GM12878 (cell line): ENCODE measurements around the gene KCNC4. TPM values are rescaled to one million over a fixed set of nuclear protein-coding genes. Genes with fewer than 3 reads are reported as not detected.

Source experiments
- ATAC-seq: fragments of 200-7000 bp; cut with Tn5 transposase; 3 replicates; pipeline ENCODE4 v1.9.1; 2020; ENCODE audit warnings: mild to moderate bottlenecking, moderate library complexity
- Bru-seq: library from RNA; stranded (reverse); fragments of 400-500 nt; gene quantifications from one replicate; lab custom pipeline; 2021; lab: Mats Ljungman, UMichigan
- BruChase-seq, 2 experiments: library from RNA; stranded (reverse); fragments of 400-500 nt; gene quantifications; one replicate each; lab custom pipeline; 2021; lab: Mats Ljungman, UMichigan
- BruUV-seq: library from RNA; stranded (reverse); fragments of 400-500 nt; replicated peaks from 2 replicates; lab custom pipeline; 2021; lab: Mats Ljungman, UMichigan
- CTCF ChIA-PET: fragments of 300-600 bp; sonication (Branson Sonifier 250); formaldehyde crosslinking; extraction: SDS; loops from one replicate; lab custom pipeline; 2021; ENCODE audit warnings: inconsistent platforms; lab: Yijun Ruan, JAX
- POLR2A ChIA-PET: fragments of 350-600 bp; formaldehyde crosslinking; extraction: SDS; loops from one replicate; lab custom pipeline; 2021; ENCODE audit warnings: inconsistent platforms; lab: Charles Lee
- RAD21 ChIA-PET: fragments of 300-600 bp; sonication (Branson Sonifier 250); formaldehyde crosslinking; loops from one replicate; lab custom pipeline; 2023; ENCODE audit warnings: antibody characterized with exemption; ENCODE audit not compliant: unreplicated experiment; lab: Charles Lee
- SMC1A ChIA-PET: fragments of 300-600 bp; sonication (Branson Sonifier 250); formaldehyde crosslinking; loops from one replicate; lab custom pipeline; 2023; ENCODE audit not compliant: unreplicated experiment, uncharacterized antibody; lab: Charles Lee
- DNase-seq: peaks from one replicate; pipeline ENCODE4 v3.0.0-alpha.2; 2011; ENCODE audit warnings: low read depth, low spot score
- FAIRE-seq: peaks from 3 replicates; lab custom pipeline; 2011; peaks lifted over from hg19 to GRCh38; lab: Jason Lieb, UNC
- H2AFZ ChIP-seq: 2 replicates; pipeline ENCODE4 v1.6.0; 2011; ENCODE audit warnings: low read depth, low read length, control low read depth; ENCODE audit not compliant: control insufficient read depth
- H3K27ac ChIP-seq: 2 replicates; pipeline ENCODE4 v1.5.1; 2011; ENCODE audit warnings: control low read depth; ENCODE audit not compliant: control insufficient read depth, insufficient read depth
- H3K27me3 ChIP-seq, 2 experiments: replicated peaks in 1 of 2; 2 replicates each; pipeline versions ENCODE4 v1.6.0 to v1.6.1; 2011; ENCODE audit warnings: low read length in 1 of 2; ENCODE audit not compliant: control insufficient read depth in 2 of 2, insufficient read depth in 2 of 2
- H3K36me3 ChIP-seq, 2 experiments: 2 replicates each; pipeline ENCODE4 v1.5.1; 2011; ENCODE audit warnings: low read length in 1 of 2; ENCODE audit not compliant: control insufficient read depth in 2 of 2, insufficient read depth in 2 of 2
- H3K4me1 ChIP-seq: 2 replicates; pipeline ENCODE4 v1.6.1; 2011; ENCODE audit warnings: mild to moderate bottlenecking, low read length, moderate library complexity, mixed read lengths; ENCODE audit not compliant: control insufficient read depth, insufficient read depth
- H3K4me2 ChIP-seq: 2 replicates; pipeline ENCODE4 v1.6.0; 2011; ENCODE audit warnings: control low read depth; ENCODE audit not compliant: control insufficient read depth, insufficient read depth
- H3K4me3 ChIP-seq: fragments of 200-600 bp; sonication (generic); 2 replicates; pipeline ENCODE4 v1.5.1; 2016
- H3K79me2 ChIP-seq: 2 replicates; pipeline ENCODE4 v1.6.0; 2011; ENCODE audit warnings: low read length; ENCODE audit not compliant: control insufficient read depth, insufficient read depth
- H3K9ac ChIP-seq: 2 replicates; pipeline ENCODE4 v1.8.0; 2011; ENCODE audit warnings: low read length, control low read depth, mixed read lengths; ENCODE audit not compliant: control insufficient read depth, insufficient read depth
- H3K9me3 ChIP-seq: replicated peaks from 3 replicates; pipeline ENCODE4 v1.5.1; 2011; ENCODE audit warnings: mild to moderate bottlenecking, low read length; ENCODE audit not compliant: control insufficient read depth, insufficient read depth
- H4K20me1 ChIP-seq: 2 replicates; pipeline ENCODE4 v1.6.0; 2011; ENCODE audit not compliant: control insufficient read depth, insufficient read depth
- CHD4 ChIP-seq: fragments of 200-600 bp; sonication (generic); IDR thresholded peaks from 2 replicates; pipeline ENCODE4 v1.6.1; 2016; ENCODE audit warnings: mild to moderate bottlenecking
- CREB1 ChIP-seq: IDR thresholded peaks from 2 replicates; pipeline ENCODE4 v1.6.1; 2012; ENCODE audit warnings: low read depth, mild to moderate bottlenecking, inconsistent platforms
- MEF2B ChIP-seq: fragments of 450-650 bp; IDR thresholded peaks from 2 replicates; pipeline ENCODE4 v1.6.1; 2018; ENCODE audit warnings: mild to moderate bottlenecking, moderate library complexity; ENCODE audit not compliant: partially characterized antibody, poor library complexity, severe bottlenecking
- NBN ChIP-seq: fragments of 450-650 bp; IDR thresholded peaks from 2 replicates; pipeline ENCODE4 v1.6.1; 2016
- RAD21 ChIP-seq: IDR thresholded peaks from 2 replicates; pipeline ENCODE4 v1.6.1; 2011; ENCODE audit warnings: mild to moderate bottlenecking, low read depth, low read length, moderate library complexity; ENCODE audit not compliant: insufficient read depth
- RB1 ChIP-seq: fragments of 450-650 bp; formaldehyde crosslinking; IDR thresholded peaks from 2 replicates; pipeline ENCODE4 v1.6.1; 2017; ENCODE audit warnings: mild to moderate bottlenecking, borderline replicate concordance
- SMARCA5 ChIP-seq: fragments of 450-650 bp; IDR thresholded peaks from 2 replicates; pipeline ENCODE4 v1.6.1; 2017; ENCODE audit warnings: mild to moderate bottlenecking
- WGBS: methylation state at CpG from one replicate; pipeline ENCODE4 v1.1.6; 2016; ENCODE audit warnings: low lambda C conversion rate; ENCODE audit not compliant: insufficient replicate concordance, insufficient coverage; ENCODE audit errors: missing lambda C conversion rate; 5-methylcytosine and 5-hydroxymethylcytosine counted together
- in situ Hi-C: fragments of 300-500 bp; cut with MboI; formaldehyde crosslinking; loops from 9 replicates; pipeline ENCODE4 v1.14.3; 2018; ENCODE audit warnings: mixed read lengths
- intact Hi-C: fragments of 100-400 bp; cut with micrococcal nuclease; formaldehyde crosslinking; loops from one replicate; pipeline ENCODE4 v1.14.2; 2022; ENCODE audit not compliant: unreplicated experiment
- long read RNA-seq, 2 experiments: library from polyadenylated mRNA; unstranded; transcript quantifications; one replicate each; pipeline ENCODE4 v2.0.0, GENCODE V29; 2019 to 2020
- polyA minus RNA-seq, 3 experiments: library from RNA; depleted of rRNA, polyadenylated mRNA; stranded (reverse); fragments of >200 nt; gene quantifications; 2 replicates each; pipeline ENCODE4 v1.2.3, GENCODE V29; 2011
- polyA plus RNA-seq, 11 experiments: library from polyadenylated mRNA; depleted of rRNA in 4 of 11; unstranded in 6 of 11; stranded (reverse) in 5 of 11; fragments of >200 nt; fragmentation: Nextera tagmentation in 4 of 11; fragmentation: Illumina TruSeq in 1 of 11; extraction: Ambion mirVana in 4 of 11; extraction: Trizol in 1 of 11; gene quantifications; 1 replicate in 1 of 11; 2 replicates in 10 of 11; pipeline versions ENCODE4 v1.2.1 to v1.2.3, GENCODE V29; 2011 to 2016; ENCODE audit warnings: inconsistent platforms in 2 of 11, missing spikeins in 2 of 11, low read depth in 1 of 11
- total RNA-seq, 4 experiments: library from RNA; depleted of rRNA in 3 of 4; stranded (reverse); fragments of >200 nt in 3 of 4; fragmentation: Illumina TruSeq in 1 of 4; extraction: Trizol in 1 of 4; gene quantifications; 2 replicates each; pipeline versions ENCODE4 v1.2.1 to v1.2.3, GENCODE V29; 2013 to 2021
- TF ChIP-seq, protein P1 (sequence below): fragments of 450-650 bp; IDR thresholded peaks from 2 replicates; pipeline ENCODE4 v1.6.1; 2018; ENCODE audit warnings: mild to moderate bottlenecking, low read depth, moderate library complexity; ENCODE audit not compliant: partially characterized antibody
- TF ChIP-seq, protein P2 (sequence below): fragments of 450-650 bp; IDR thresholded peaks from 2 replicates; pipeline ENCODE4 v1.6.1; 2017; ENCODE audit warnings: mild to moderate bottlenecking, moderate library complexity

Gene KCNC4
- 45.1 and 50.7 TPM in 2 replicates for total RNA-seq (2013; cell fraction: nucleolus; rRNA removed)
- 0.45 and 0.93 TPM in 2 replicates for total RNA-seq (2014; rRNA removed)
- 0.22 and 0.28 TPM in 2 replicates for total RNA-seq (2014; rRNA removed; fragmentation: Illumina TruSeq; extraction: Trizol)
- 1.7 and 1.8 TPM in 2 replicates for total RNA-seq (2021)
- 0.21 TPM for polyA plus RNA-seq (2011; ENCODE audit: low read depth)
- 0.62 and 1.2 TPM in 2 replicates for polyA plus RNA-seq (2011; rRNA removed)
- polyA plus RNA-seq (2011; cell fraction: cytosol; rRNA removed) = 1.2 and 1.3 TPM in 2 replicates
- polyA plus RNA-seq (2011; cell fraction: nucleus; rRNA removed) = 8.7 and 9.2 TPM in 2 replicates
- 0.45 and 1.1 TPM in 2 replicates for polyA plus RNA-seq (2012)
- 0.25 and 0.26 TPM in 2 replicates for polyA plus RNA-seq (2014; fragmentation: Illumina TruSeq; extraction: Trizol)
- under 1 TPM; 0.06 to 0.16 TPM for polyA plus RNA-seq (2014; fragmentation: Nextera tagmentation; extraction: Ambion mirVana)
- 0.83 and 0.90 TPM in 2 replicates for polyA plus RNA-seq (2014; rRNA removed)
- polyA plus RNA-seq (2016; fragmentation: Nextera tagmentation; extraction: Ambion mirVana) = under 1 TPM; 0.06 to 0.47 TPM
- polyA minus RNA-seq (2011; rRNA and poly(A)+ RNA removed) = 2.7 TPM in 2 replicates
- 0.40 and 0.62 TPM in 2 replicates for polyA minus RNA-seq (2011; cell fraction: cytosol; rRNA and poly(A)+ RNA removed)
- polyA minus RNA-seq (2011; cell fraction: nucleus; rRNA and poly(A)+ RNA removed) = 3.0 and 4.0 TPM in 2 replicates
- Bru-seq, nascent RNA = percentile 61 among the genes with signal in this experiment
- percentile 77 among the genes with signal in this experiment for BruChase-seq, experiment 1, labeled RNA remaining after a 6-hour chase
- BruChase-seq, experiment 2, labeled RNA remaining after a 2-hour chase = percentile 72 among the genes with signal in this experiment
- long read RNA-seq, experiment 1 = 0 reads
- long read RNA-seq, experiment 2 = 0 reads

DNA sequence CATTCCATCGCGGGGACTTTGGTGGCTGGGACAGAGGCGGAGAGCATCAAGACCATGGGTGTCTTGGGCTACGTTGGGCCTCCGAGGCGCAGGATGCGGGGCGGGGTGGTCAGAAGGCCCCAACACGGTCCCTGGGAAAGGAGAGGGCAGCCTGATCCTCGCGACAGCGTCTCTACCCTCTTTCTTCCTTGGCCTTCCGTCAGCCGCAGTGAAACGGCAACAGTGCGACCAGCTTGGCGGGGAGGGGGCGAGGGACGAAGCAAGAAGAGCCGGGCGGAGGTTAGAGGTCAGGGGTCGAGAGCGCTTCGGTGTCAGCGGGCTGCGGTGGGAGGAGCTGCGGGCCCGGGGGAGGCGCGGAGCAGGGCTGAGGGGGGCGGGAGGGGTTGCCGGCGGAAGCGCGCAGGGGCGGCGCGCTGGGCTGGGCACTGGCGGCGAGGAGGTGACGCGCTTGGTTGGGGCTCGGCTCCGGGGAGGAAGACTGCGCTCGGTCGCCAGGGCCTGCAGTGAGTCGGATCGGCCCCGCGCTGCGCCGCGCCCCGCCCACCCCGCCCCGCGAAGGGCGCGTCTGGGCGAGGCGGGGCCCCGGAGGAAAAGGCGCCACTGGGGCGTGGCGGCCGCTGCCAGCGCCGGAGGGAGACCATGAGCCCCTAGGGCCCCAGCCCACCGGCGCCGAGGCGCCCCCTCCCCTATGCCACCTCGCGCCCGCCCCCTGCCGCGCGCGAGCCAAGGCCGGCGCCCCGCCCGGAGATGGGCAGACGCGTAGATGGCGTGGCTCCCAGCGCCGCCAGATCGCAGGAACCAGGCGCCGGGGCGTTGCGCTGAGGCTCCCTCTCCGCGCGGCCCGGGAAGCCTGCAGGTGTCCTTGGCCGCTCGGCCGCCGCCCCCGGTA, at the start of gene KCNC4:
Gene KCNC4, plus strand, starts transcription at position 600 of the 889 bp plus-strand sequence. CDS start 1,186 bp downstream, outside the sequence.
- intact Hi-C loops = no loop called here
- peaks cover 0 to 14% of the 10 kb centered on the region in 2 experiments; a peak in 1 of 4 replicates for H3K27me3 ChIP-seq
- no peaks in the 10 kb centered on the region for H4K20me1 ChIP-seq
- ChIA-PET SMC1A (interaction anchor here (0.9 to 17.8 kb wide), 14 partner anchors 8 to 250 kb away, joined by 3 to 524 read pairs (median 4); partner anchors contain the start of genes LAMTOR5 and RBM15), POLR2A (interaction anchor here (0.5 to 3.4 kb wide), 4 partner anchors 37 to 301 kb away, joined by 3 to 21 read pairs (median 4); partner anchors contain the start of gene RBM15), CTCF (interaction anchor here (0.9 to 18.8 kb wide), 13 partner anchors 32 to 287 kb away, joined by 3 to 753 read pairs (median 45); partner anchors contain the start of genes LAMTOR5 and RBM15), RAD21 (interaction anchor here (0.7 to 6.4 kb wide), 10 partner anchors 35 to 285 kb away, joined by 3 to 319 read pairs (median 4); partner anchors contain the start of gene RBM15)
- H3K27ac ChIP-seq = no peak within 1 kb of the TSS
- FAIRE-seq (peak; percentile 38), ATAC-seq (peak; percentile 91), DNase-seq (peak; percentile 65)
- peak within 1 kb of the TSS; percentile 99 for H3K4me2 ChIP-seq
- peak within 1 kb of the TSS; percentile 88 for H2AFZ ChIP-seq
- peak within 1 kb of the TSS; percentile 2; the same call in 1 of the 2 replicates for H3K9ac ChIP-seq
- H3K4me1 ChIP-seq = peaks cover 4% of the 10 kb centered on the region; the same call in 1 of the 2 replicates
- 8% methylated on average over 37 of the region's 103 CpGs for WGBS
- in situ Hi-C loops = loop anchor here (5.0 kb wide), 1 partner anchor 197 kb away; the partner anchor contains the start of gene LAMTOR5
- H3K36me3 ChIP-seq = no peaks in the 10 kb centered on the region
- BruUV-seq = no TSS peak
- H3K9me3 ChIP-seq = no peaks in the 10 kb centered on the region
- no peaks in the 10 kb centered on the region for H3K79me2 ChIP-seq
- H3K4me3 ChIP-seq = peak within 1 kb of the TSS; percentile 73
- TF ChIP-seq CHD4 (no peak), MEF2B (peak; percentile 12), SMARCA5 (peak; percentile 57; the same call in 1 of the 2 replicates), RB1 (0 out of 2 replicates have a peak, but pooled peaks have one; percentile 8), RAD21 (no peak), NBN (0 out of 2 replicates have a peak, but pooled peaks have one; percentile 25), CREB1 (peak; percentile 52; the same call in 1 of the 2 replicates)
- TF ChIP-seq, protein P1, sequence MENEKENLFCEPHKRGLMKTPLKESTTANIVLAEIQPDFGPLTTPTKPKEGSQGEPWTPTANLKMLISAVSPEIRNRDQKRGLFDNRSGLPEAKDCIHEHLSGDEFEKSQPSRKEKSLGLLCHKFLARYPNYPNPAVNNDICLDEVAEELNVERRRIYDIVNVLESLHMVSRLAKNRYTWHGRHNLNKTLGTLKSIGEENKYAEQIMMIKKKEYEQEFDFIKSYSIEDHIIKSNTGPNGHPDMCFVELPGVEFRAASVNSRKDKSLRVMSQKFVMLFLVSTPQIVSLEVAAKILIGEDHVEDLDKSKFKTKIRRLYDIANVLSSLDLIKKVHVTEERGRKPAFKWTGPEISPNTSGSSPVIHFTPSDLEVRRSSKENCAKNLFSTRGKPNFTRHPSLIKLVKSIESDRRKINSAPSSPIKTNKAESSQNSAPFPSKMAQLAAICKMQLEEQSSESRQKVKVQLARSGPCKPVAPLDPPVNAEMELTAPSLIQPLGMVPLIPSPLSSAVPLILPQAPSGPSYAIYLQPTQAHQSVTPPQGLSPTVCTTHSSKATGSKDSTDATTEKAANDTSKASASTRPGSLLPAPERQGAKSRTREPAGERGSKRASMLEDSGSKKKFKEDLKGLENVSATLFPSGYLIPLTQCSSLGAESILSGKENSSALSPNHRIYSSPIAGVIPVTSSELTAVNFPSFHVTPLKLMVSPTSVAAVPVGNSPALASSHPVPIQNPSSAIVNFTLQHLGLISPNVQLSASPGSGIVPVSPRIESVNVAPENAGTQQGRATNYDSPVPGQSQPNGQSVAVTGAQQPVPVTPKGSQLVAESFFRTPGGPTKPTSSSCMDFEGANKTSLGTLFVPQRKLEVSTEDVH = no peak
- TF ChIP-seq, protein P2, sequence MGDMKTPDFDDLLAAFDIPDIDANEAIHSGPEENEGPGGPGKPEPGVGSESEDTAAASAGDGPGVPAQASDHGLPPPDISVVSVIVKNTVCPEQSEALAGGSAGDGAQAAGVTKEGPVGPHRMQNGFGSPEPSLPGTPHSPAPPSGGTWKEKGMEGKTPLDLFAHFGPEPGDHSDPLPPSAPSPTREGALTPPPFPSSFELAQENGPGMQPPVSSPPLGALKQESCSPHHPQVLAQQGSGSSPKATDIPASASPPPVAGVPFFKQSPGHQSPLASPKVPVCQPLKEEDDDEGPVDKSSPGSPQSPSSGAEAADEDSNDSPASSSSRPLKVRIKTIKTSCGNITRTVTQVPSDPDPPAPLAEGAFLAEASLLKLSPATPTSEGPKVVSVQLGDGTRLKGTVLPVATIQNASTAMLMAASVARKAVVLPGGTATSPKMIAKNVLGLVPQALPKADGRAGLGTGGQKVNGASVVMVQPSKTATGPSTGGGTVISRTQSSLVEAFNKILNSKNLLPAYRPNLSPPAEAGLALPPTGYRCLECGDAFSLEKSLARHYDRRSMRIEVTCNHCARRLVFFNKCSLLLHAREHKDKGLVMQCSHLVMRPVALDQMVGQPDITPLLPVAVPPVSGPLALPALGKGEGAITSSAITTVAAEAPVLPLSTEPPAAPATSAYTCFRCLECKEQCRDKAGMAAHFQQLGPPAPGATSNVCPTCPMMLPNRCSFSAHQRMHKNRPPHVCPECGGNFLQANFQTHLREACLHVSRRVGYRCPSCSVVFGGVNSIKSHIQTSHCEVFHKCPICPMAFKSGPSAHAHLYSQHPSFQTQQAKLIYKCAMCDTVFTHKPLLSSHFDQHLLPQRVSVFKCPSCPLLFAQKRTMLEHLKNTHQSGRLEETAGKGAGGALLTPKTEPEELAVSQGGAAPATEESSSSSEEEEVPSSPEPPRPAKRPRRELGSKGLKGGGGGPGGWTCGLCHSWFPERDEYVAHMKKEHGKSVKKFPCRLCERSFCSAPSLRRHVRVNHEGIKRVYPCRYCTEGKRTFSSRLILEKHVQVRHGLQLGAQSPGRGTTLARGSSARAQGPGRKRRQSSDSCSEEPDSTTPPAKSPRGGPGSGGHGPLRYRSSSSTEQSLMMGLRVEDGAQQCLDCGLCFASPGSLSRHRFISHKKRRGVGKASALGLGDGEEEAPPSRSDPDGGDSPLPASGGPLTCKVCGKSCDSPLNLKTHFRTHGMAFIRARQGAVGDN = peak; percentile 94
